Loucy (cell line): ENCODE measurements around the gene ANKRD23.

Experiments used
- H2AFZ ChIP-seq: fragments of 200-600 bp; sonication (generic); 2 replicates; pipeline ENCODE4 v1.6.0; 2016; ENCODE audit warnings: antibody characterized with exemption, mild to moderate bottlenecking, low read length, moderate library complexity
- H3F3A ChIP-seq: fragments of 200-600 bp; 2 replicates; pipeline ENCODE4 v1.6.0; 2016; ENCODE audit warnings: antibody characterized with exemption, low read depth, mild to moderate bottlenecking
- H3K27me3 ChIP-seq: fragments of 200-600 bp; sonication (generic); 2 replicates; pipeline ENCODE4 v1.6.1; 2014; ENCODE audit warnings: low read length, mild to moderate bottlenecking; ENCODE audit not compliant: insufficient read depth, poor library complexity, severe bottlenecking
- H3K36me3 ChIP-seq: fragments of 200-600 bp; sonication (generic); 2 replicates; pipeline ENCODE4 v1.6.1; 2016; ENCODE audit warnings: low read length; ENCODE audit not compliant: insufficient read depth
- H3K4me1 ChIP-seq: fragments of 200-600 bp; sonication (generic); 2 replicates; pipeline ENCODE4 v1.5.1; 2014; ENCODE audit warnings: low read length, mild to moderate bottlenecking; ENCODE audit not compliant: insufficient read depth, poor library complexity, severe bottlenecking
- H3K4me2 ChIP-seq: fragments of 200-600 bp; sonication (generic); 2 replicates; pipeline ENCODE4 v1.6.0; 2014; ENCODE audit warnings: antibody characterized with exemption, low read length, low read depth, mild to moderate bottlenecking; ENCODE audit not compliant: poor library complexity, severe bottlenecking
- H3K4me3 ChIP-seq: fragments of 200-600 bp; sonication (generic); 2 replicates; pipeline ENCODE4 v1.5.1; 2014; ENCODE audit warnings: low read length, mild to moderate bottlenecking, mixed read lengths; ENCODE audit not compliant: poor library complexity, severe bottlenecking
- H3K79me2 ChIP-seq: fragments of 200-600 bp; sonication (generic); 2 replicates; pipeline ENCODE4 v1.6.1; 2014; ENCODE audit warnings: low read length; ENCODE audit not compliant: insufficient read depth
- H3K9ac ChIP-seq: fragments of 200-600 bp; sonication (generic); 2 replicates; pipeline ENCODE4 v1.6.0; 2014; ENCODE audit warnings: mild to moderate bottlenecking, low read depth, low read length, moderate library complexity; ENCODE audit not compliant: poor library complexity, severe bottlenecking
- H3K9me2 ChIP-seq: fragments of 200-600 bp; sonication (generic); replicated peaks from 2 replicates; pipeline ENCODE4 v1.6.1; 2016; ENCODE audit warnings: low read depth, low read length, mixed read lengths
- H3K9me3 ChIP-seq: fragments of 200-600 bp; sonication (generic); 2 replicates; pipeline ENCODE4 v1.6.1; 2014; ENCODE audit warnings: mild to moderate bottlenecking, antibody characterized with exemption, low read length, low read depth; ENCODE audit not compliant: insufficient read depth
- H4K20me1 ChIP-seq: fragments of 200-600 bp; sonication (generic); 2 replicates; pipeline ENCODE4 v1.6.0; 2014; ENCODE audit warnings: antibody characterized with exemption, low read length, mild to moderate bottlenecking; ENCODE audit not compliant: insufficient read depth, poor library complexity, severe bottlenecking
- EZH2phosphoT487 ChIP-seq: fragments of 200-600 bp; IDR thresholded peaks from 2 replicates; pipeline ENCODE4 v1.6.1; 2018; ENCODE audit warnings: antibody characterized with exemption, mild to moderate bottlenecking, moderate library complexity, borderline replicate concordance
- TF ChIP-seq, protein P1 (sequence below): fragments of 200-600 bp; sonication (generic); conservative IDR thresholded peaks from 2 replicates; pipeline ENCODE4 v1.5.1; 2014; ENCODE audit warnings: mild to moderate bottlenecking, antibody characterized with exemption, low read length

ANKRD23 gene

DNA sequence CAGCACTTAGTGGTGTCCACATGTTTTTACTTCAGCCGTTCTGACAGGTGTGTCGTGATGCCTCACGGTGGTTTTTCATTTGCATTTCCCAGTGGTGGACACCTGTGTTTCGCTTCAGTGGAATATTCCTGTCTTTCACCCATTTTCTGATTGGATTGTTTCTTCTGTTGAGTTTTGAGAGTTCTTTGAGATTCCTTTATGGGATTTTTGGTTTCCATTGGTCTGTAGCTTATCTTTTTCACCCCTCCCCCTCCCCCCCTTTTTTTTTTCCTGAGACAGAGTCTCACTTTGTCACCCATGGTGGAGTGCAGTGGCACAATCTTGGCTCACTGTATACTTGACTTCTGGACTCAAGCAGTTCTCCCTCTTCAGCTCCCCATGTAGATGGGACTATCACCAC is 8.0 kb downstream of the ANKRD23 start:
- Histone ChIP-seq H3K4me3 (no peak overlapping the region), H3F3A (no peaks in the 10 kb centered on the region), H3K27me3 (no peaks in the 10 kb centered on the region), H2AFZ (no peak overlapping the region), H3K4me1 (no peaks in the 10 kb centered on the region), H4K20me1 (no peaks in the 10 kb centered on the region), H3K9me3 (no peaks in the 10 kb centered on the region), H3K9me2 (no peaks in the 10 kb centered on the region), H3K79me2 (no peaks in the 10 kb centered on the region), H3K9ac (no peak overlapping the region), H3K4me2 (no peak overlapping the region), H3K36me3 (peaks cover 37% of the 10 kb centered on the region; the same call in 1 of the 2 replicates)
- TF ChIP-seq, protein P1, sequence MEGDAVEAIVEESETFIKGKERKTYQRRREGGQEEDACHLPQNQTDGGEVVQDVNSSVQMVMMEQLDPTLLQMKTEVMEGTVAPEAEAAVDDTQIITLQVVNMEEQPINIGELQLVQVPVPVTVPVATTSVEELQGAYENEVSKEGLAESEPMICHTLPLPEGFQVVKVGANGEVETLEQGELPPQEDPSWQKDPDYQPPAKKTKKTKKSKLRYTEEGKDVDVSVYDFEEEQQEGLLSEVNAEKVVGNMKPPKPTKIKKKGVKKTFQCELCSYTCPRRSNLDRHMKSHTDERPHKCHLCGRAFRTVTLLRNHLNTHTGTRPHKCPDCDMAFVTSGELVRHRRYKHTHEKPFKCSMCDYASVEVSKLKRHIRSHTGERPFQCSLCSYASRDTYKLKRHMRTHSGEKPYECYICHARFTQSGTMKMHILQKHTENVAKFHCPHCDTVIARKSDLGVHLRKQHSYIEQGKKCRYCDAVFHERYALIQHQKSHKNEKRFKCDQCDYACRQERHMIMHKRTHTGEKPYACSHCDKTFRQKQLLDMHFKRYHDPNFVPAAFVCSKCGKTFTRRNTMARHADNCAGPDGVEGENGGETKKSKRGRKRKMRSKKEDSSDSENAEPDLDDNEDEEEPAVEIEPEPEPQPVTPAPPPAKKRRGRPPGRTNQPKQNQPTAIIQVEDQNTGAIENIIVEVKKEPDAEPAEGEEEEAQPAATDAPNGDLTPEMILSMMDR = no peak
- TF ChIP-seq EZH2phosphoT487 = no peak

DNA sequence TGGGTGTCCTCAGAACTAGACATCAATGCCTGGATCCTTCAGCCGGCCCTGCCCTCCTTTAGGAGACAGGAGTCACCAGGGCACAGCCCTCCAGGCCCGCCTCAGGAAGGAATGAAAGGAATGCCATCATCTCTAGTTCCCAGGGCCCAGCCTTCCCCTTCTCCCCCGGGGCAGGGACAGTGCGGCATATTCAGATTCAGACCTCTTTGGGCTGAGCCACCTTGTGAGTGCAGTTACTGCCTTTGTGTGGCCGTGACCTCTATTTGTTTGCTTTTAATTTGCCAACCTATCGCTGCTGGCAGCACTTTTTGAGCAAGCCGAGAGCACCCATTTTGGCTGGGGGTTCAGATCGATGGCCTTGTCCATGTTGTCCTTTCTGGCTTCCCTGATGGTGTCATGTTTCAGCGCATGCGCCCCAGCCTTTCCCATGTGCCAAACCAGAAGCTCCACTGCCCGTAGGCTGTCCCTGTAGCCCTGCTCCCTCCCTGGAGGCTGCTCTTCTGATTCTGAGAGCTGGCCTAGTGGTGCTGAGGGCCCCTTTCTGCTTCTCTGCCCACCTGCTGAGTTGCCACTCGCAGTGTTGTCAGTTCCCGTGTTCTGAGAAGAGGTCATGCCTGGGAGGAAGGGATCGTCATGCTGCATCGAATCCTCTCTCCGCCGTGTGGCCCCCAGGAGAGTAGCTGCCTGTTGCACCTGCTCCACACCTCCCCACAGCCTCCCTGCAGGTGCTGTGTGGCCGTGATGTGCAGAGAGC is 10.9 kb downstream of the ANKRD23 start:
- Histone ChIP-seq H3K27me3 (no peaks in the 10 kb centered on the region), H3K4me1 (no peaks in the 10 kb centered on the region), H3K4me3 (no peak overlapping the region), H3K36me3 (peaks cover 64% of the 10 kb centered on the region; the same call in 1 of the 2 replicates), H4K20me1 (no peaks in the 10 kb centered on the region), H3K9me2 (no peaks in the 10 kb centered on the region), H3K9me3 (no peaks in the 10 kb centered on the region), H3K4me2 (no peak overlapping the region), H3K79me2 (no peaks in the 10 kb centered on the region), H2AFZ (no peak overlapping the region), H3F3A (no peaks in the 10 kb centered on the region), H3K9ac (no peak overlapping the region)
- TF ChIP-seq, protein P1 = no peak
- TF ChIP-seq EZH2phosphoT487 = no peak

DNA sequence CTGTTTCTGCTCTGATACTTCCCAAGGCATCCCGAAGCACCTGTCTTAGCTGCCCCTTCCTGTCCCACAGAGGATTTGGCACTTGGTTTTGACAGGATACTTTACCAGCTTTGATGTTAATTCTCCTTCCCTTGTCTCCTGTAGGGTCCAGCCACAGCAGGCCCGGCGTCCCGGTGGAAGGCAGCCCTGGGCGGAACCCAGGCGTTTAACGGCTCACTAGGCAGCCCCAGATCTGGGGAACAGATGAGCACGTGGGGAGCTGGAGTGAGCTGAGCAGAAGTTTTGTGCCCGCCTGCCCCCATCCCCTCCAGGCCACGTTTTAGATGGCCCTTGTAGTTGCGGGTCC is 11.4 kb downstream of the ANKRD23 start:
- no peaks in the 10 kb centered on the region for H3K9me2 ChIP-seq
- H3K27me3 ChIP-seq = no peaks in the 10 kb centered on the region
- no peaks in the 10 kb centered on the region for H3F3A ChIP-seq
- H3K79me2 ChIP-seq = no peaks in the 10 kb centered on the region
- H3K36me3 ChIP-seq = peaks cover 69% of the 10 kb centered on the region
- no peak overlapping the region for H3K9ac ChIP-seq
- no peak overlapping the region for H3K4me3 ChIP-seq
- no peaks in the 10 kb centered on the region for H3K9me3 ChIP-seq
- no peaks in the 10 kb centered on the region for H4K20me1 ChIP-seq
- H2AFZ ChIP-seq = no peak overlapping the region
- H3K4me2 ChIP-seq = no peak overlapping the region
- no peaks in the 10 kb centered on the region for H3K4me1 ChIP-seq
- no peak for TF ChIP-seq EZH2phosphoT487
- TF ChIP-seq, protein P1 = no peak
